WTC11 (cell line): ENCODE results near the gene KIR2DL3. TPM values are rescaled to one million over a fixed set of nuclear protein-coding genes. Genes with fewer than 3 reads are reported as not detected.

ENCODE experiments used
- ATAC-seq: fragments of 200-7000 bp; cut with Tn5 transposase; 2 replicates; pipeline ENCODE4 v1.10.0; 2021; ENCODE audit warnings: mild to moderate bottlenecking, moderate library complexity
- CTCF ChIA-PET: fragments of 300-600 bp; sonication (Branson Sonifier 250); formaldehyde crosslinking; loops from one replicate; lab custom pipeline; 2021; ENCODE audit warnings: antibody characterized with exemption; lab: Charles Lee
- POLR2A ChIA-PET: fragments of 350-600 bp; sonication (Branson Sonifier 250); formaldehyde crosslinking; loops from one replicate; lab custom pipeline; 2021; ENCODE audit warnings: antibody characterized with exemption; lab: Charles Lee
- DNase-seq: peaks from one replicate; pipeline ENCODE4 v3.0.0; 2021; ENCODE audit warnings: low spot score
- H3K27ac Mint-ChIP-seq: 2 replicates; pipeline ENCODE4 v1.8.0; 2021; ENCODE audit warnings: mixed read lengths
- H3K27me3 Mint-ChIP-seq: 2 replicates; pipeline ENCODE4 v1.8.0; 2021; ENCODE audit warnings: low read depth, mild to moderate bottlenecking, moderate library complexity, mixed read lengths
- H3K36me3 Mint-ChIP-seq: 2 replicates; pipeline ENCODE4 v1.8.0; 2021; ENCODE audit warnings: mixed read lengths
- H3K4me1 Mint-ChIP-seq: 2 replicates; pipeline ENCODE4 v1.8.0; 2022; ENCODE audit warnings: mixed read lengths
- H3K4me3 Mint-ChIP-seq: 2 replicates; pipeline ENCODE4 v1.8.0; 2021; ENCODE audit warnings: mild to moderate bottlenecking, moderate library complexity, mixed read lengths
- H3K9me3 Mint-ChIP-seq: 2 replicates; pipeline ENCODE4 v1.8.0; 2021; ENCODE audit warnings: mixed read lengths
- ARID4B ChIP-seq: sonication (generic); formaldehyde crosslinking; IDR thresholded peaks from 2 replicates; pipeline ENCODE4 v1.8.0; 2023; ENCODE audit warnings: missing genetic modification reagents, mild to moderate bottlenecking, borderline replicate concordance
- E2F1 ChIP-seq: sonication (generic); formaldehyde crosslinking; IDR thresholded peaks from 2 replicates; pipeline ENCODE4 v1.8.0; 2022; ENCODE audit warnings: mild to moderate bottlenecking, missing genetic modification reagents
- ELF4 ChIP-seq: sonication (generic); formaldehyde crosslinking; IDR thresholded peaks from 2 replicates; pipeline ENCODE4 v1.8.1; 2022; ENCODE audit warnings: low read depth, mild to moderate bottlenecking, moderate library complexity, missing genetic modification reagents
- FOXK1 ChIP-seq: sonication (generic); formaldehyde crosslinking; IDR thresholded peaks from 2 replicates; pipeline ENCODE4 v1.8.0; 2022; ENCODE audit warnings: mild to moderate bottlenecking, moderate library complexity, missing genetic modification reagents
- GRHL2 ChIP-seq: fragments of 250-450 bp; sonication (Bioruptor Pico); IDR thresholded peaks from 2 replicates; pipeline ENCODE4 v1.8.0; 2022; ENCODE audit warnings: mild to moderate bottlenecking, moderate library complexity; ENCODE audit not compliant: insufficient replicate concordance, severe bottlenecking
- JAZF1 ChIP-seq: fragments of 250-450 bp; sonication (Bioruptor Pico); IDR thresholded peaks from 2 replicates; pipeline ENCODE4 v1.9.0; 2021; ENCODE audit warnings: moderate library complexity, mild to moderate bottlenecking, inconsistent platforms
- NFATC4 ChIP-seq: fragments of 250-450 bp; sonication (Bioruptor Pico); IDR thresholded peaks from 2 replicates; pipeline ENCODE4 v1.9.0; 2021; ENCODE audit warnings: mild to moderate bottlenecking
- NFE2L1 ChIP-seq: sonication (generic); formaldehyde crosslinking; IDR thresholded peaks from 2 replicates; pipeline ENCODE4 v1.8.1; 2023; ENCODE audit warnings: missing genetic modification reagents
- PREB ChIP-seq: sonication (generic); formaldehyde crosslinking; IDR thresholded peaks from 2 replicates; pipeline ENCODE4 v1.8.1; 2022; ENCODE audit warnings: mild to moderate bottlenecking, missing genetic modification reagents, moderate library complexity, borderline replicate concordance
- RORB ChIP-seq: fragments of 250-450 bp; sonication (Bioruptor Pico); IDR thresholded peaks from 2 replicates; pipeline ENCODE4 v1.9.0; 2021; ENCODE audit warnings: mild to moderate bottlenecking
- SMAD3 ChIP-seq: sonication (generic); formaldehyde crosslinking; IDR thresholded peaks from 2 replicates; pipeline ENCODE4 v1.8.0; 2022; ENCODE audit warnings: missing genetic modification reagents, mild to moderate bottlenecking, borderline replicate concordance
- SMAD4 ChIP-seq: sonication (generic); formaldehyde crosslinking; IDR thresholded peaks from 2 replicates; pipeline ENCODE4 v1.8.0; 2022; ENCODE audit warnings: mild to moderate bottlenecking, missing genetic modification reagents
- TCF7 ChIP-seq: sonication (generic); formaldehyde crosslinking; IDR thresholded peaks from 2 replicates; pipeline ENCODE4 v1.8.0; 2022; ENCODE audit warnings: mild to moderate bottlenecking, low read depth, missing genetic modification reagents, moderate library complexity
- TEAD4 ChIP-seq: sonication (generic); formaldehyde crosslinking; IDR thresholded peaks from 2 replicates; pipeline ENCODE4 v1.8.0; 2022; ENCODE audit warnings: mild to moderate bottlenecking, missing genetic modification reagents
- ZNF232 ChIP-seq: sonication (generic); formaldehyde crosslinking; IDR thresholded peaks from 2 replicates; pipeline ENCODE4 v1.8.0; 2022; ENCODE audit warnings: mild to moderate bottlenecking, missing genetic modification reagents
- ZNF396 ChIP-seq: fragments of 250-450 bp; sonication (Bioruptor Pico); IDR thresholded peaks from 2 replicates; pipeline ENCODE4 v1.8.0; 2021; ENCODE audit warnings: mild to moderate bottlenecking, moderate library complexity, borderline replicate concordance
- ZNF671 ChIP-seq: fragments of 250-450 bp; sonication (Bioruptor Pico); IDR thresholded peaks from 2 replicates; pipeline ENCODE4 v1.8.0; 2021; ENCODE audit warnings: mild to moderate bottlenecking
- total RNA-seq: library from RNA; stranded (reverse); gene quantifications from 3 replicates; pipeline ENCODE4 v1.2.3, GENCODE V29; 2021
- TF ChIP-seq, protein P1 (sequence below): fragments of 250-450 bp; sonication (Bioruptor Pico); IDR thresholded peaks from 2 replicates; pipeline ENCODE4 v1.9.0; 2021; ENCODE audit warnings: mild to moderate bottlenecking, borderline replicate concordance
- TF ChIP-seq, protein P2 (sequence below): sonication (generic); formaldehyde crosslinking; IDR thresholded peaks from 2 replicates; pipeline ENCODE4 v1.8.1; 2022; ENCODE audit warnings: mild to moderate bottlenecking, moderate library complexity, missing genetic modification reagents
- TF ChIP-seq, protein P3 (sequence below): sonication (generic); formaldehyde crosslinking; IDR thresholded peaks from 2 replicates; pipeline ENCODE4 v1.8.0; 2022; ENCODE audit warnings: mild to moderate bottlenecking, missing genetic modification reagents
- TF ChIP-seq, protein P4 (sequence below): sonication (generic); formaldehyde crosslinking; IDR thresholded peaks from 2 replicates; pipeline ENCODE4 v1.8.1; 2023; ENCODE audit warnings: mild to moderate bottlenecking, missing genetic modification reagents, moderate library complexity
- TF ChIP-seq, protein P5 (sequence below): sonication (generic); formaldehyde crosslinking; IDR thresholded peaks from 2 replicates; pipeline ENCODE4 v1.8.1; 2023; ENCODE audit warnings: mild to moderate bottlenecking, missing genetic modification reagents, moderate library complexity

KIR2DL3 gene
- total RNA-seq, 1 experiment from 2014 or later = not detected

DNA sequence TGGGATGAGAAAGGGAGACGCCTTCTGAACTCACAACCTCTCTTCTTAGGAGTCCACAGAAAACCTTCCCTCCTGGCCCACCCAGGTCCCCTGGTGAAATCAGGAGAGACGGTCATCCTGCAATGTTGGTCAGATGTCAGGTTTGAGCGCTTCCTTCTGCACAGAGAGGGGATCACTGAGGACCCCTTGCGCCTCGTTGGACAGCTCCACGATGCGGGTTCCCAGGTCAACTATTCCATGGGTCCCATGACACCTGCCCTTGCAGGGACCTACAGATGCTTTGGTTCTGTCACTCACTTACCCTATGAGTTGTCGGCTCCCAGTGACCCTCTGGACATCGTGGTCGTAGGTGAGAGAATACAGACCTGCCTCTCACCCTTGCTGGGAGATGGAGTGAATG, 10.8 kb upstream of the KIR2DL3 start:
- DNase-seq (no peak), ATAC-seq (no peak)
- Mint-ChIP-seq H3K4me1 (no peaks in the 10 kb centered on the region), H3K36me3 (peaks cover 75% of the 10 kb centered on the region), H3K27ac (no peak overlapping the region), H3K4me3 (no peak overlapping the region), H3K9me3 (peaks cover 95% of the 10 kb centered on the region), H3K27me3 (peaks cover 19% of the 10 kb centered on the region)
- CTCF ChIA-PET = no interaction called here
- POLR2A ChIA-PET = no interaction called here
- TF ChIP-seq SMAD4 (CRISPR knock-in tag) = no peak
- TF ChIP-seq ZNF671 = no peak
- TF ChIP-seq GRHL2 (CRISPR knock-in tag) = no peak
- no peak for TF ChIP-seq SMAD3 (CRISPR knock-in tag)
- TF ChIP-seq, protein P1, sequence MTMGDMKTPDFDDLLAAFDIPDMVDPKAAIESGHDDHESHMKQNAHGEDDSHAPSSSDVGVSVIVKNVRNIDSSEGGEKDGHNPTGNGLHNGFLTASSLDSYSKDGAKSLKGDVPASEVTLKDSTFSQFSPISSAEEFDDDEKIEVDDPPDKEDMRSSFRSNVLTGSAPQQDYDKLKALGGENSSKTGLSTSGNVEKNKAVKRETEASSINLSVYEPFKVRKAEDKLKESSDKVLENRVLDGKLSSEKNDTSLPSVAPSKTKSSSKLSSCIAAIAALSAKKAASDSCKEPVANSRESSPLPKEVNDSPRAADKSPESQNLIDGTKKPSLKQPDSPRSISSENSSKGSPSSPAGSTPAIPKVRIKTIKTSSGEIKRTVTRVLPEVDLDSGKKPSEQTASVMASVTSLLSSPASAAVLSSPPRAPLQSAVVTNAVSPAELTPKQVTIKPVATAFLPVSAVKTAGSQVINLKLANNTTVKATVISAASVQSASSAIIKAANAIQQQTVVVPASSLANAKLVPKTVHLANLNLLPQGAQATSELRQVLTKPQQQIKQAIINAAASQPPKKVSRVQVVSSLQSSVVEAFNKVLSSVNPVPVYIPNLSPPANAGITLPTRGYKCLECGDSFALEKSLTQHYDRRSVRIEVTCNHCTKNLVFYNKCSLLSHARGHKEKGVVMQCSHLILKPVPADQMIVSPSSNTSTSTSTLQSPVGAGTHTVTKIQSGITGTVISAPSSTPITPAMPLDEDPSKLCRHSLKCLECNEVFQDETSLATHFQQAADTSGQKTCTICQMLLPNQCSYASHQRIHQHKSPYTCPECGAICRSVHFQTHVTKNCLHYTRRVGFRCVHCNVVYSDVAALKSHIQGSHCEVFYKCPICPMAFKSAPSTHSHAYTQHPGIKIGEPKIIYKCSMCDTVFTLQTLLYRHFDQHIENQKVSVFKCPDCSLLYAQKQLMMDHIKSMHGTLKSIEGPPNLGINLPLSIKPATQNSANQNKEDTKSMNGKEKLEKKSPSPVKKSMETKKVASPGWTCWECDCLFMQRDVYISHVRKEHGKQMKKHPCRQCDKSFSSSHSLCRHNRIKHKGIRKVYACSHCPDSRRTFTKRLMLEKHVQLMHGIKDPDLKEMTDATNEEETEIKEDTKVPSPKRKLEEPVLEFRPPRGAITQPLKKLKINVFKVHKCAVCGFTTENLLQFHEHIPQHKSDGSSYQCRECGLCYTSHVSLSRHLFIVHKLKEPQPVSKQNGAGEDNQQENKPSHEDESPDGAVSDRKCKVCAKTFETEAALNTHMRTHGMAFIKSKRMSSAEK (CRISPR knock-in tag) = no peak
- TF ChIP-seq E2F1 = no peak
- TF ChIP-seq PREB (CRISPR knock-in tag) = no peak
- TF ChIP-seq, protein P2, sequence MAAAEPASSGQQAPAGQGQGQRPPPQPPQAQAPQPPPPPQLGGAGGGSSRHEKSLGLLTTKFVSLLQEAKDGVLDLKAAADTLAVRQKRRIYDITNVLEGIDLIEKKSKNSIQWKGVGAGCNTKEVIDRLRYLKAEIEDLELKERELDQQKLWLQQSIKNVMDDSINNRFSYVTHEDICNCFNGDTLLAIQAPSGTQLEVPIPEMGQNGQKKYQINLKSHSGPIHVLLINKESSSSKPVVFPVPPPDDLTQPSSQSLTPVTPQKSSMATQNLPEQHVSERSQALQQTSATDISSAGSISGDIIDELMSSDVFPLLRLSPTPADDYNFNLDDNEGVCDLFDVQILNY (CRISPR knock-in tag) = no peak
- no peak for TF ChIP-seq RORB
- no peak for TF ChIP-seq JAZF1 (CRISPR knock-in tag)
- no peak for TF ChIP-seq TEAD4 (CRISPR knock-in tag)
- TF ChIP-seq ELF4 (CRISPR knock-in tag) = no peak
- no peak for TF ChIP-seq ZNF232
- TF ChIP-seq TCF7 (CRISPR knock-in tag) = no peak
- no peak for TF ChIP-seq NFE2L1 (CRISPR knock-in tag)
- TF ChIP-seq, all 79 proteins: peak for 0

DNA sequence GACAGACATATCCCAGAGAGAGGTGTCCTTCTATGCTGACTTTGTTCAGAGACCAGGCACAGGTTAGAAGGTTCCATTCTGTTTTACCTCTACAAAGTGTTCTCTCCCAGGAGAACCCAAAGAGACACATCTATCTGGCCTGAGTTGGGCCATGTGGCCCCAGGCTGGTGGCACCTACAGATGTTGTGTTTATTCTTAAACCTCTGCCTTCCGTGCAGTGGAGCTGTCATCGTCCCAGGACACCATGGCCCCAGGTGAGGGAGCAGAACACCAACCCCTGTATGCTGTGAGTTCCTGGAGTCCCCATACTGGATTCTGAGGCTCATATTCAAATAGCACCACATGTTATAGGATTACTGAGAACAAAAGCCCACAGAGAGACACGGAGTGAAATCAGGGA, 10.1 kb upstream of the KIR2DL3 start:
- CTCF ChIA-PET = no interaction called here
- no peak overlapping the region for H3K27ac Mint-ChIP-seq
- no peak overlapping the region for H3K4me3 Mint-ChIP-seq
- H3K4me1 Mint-ChIP-seq = no peaks in the 10 kb centered on the region
- H3K27me3 Mint-ChIP-seq = peaks cover 22% of the 10 kb centered on the region
- DNase-seq (no peak), ATAC-seq (no peak)
- H3K36me3 Mint-ChIP-seq = peaks cover 75% of the 10 kb centered on the region
- POLR2A ChIA-PET = no interaction called here
- H3K9me3 Mint-ChIP-seq = peaks cover 95% of the 10 kb centered on the region
- TF ChIP-seq, protein P3, sequence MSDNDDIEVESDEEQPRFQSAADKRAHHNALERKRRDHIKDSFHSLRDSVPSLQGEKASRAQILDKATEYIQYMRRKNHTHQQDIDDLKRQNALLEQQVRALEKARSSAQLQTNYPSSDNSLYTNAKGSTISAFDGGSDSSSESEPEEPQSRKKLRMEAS = no peak
- TF ChIP-seq NFATC4 (CRISPR knock-in tag) (no peak), FOXK1 (CRISPR knock-in tag) (no peak), ARID4B (CRISPR knock-in tag) (no peak), ZNF396 (CRISPR knock-in tag) (no peak)
- TF ChIP-seq, protein P4, sequence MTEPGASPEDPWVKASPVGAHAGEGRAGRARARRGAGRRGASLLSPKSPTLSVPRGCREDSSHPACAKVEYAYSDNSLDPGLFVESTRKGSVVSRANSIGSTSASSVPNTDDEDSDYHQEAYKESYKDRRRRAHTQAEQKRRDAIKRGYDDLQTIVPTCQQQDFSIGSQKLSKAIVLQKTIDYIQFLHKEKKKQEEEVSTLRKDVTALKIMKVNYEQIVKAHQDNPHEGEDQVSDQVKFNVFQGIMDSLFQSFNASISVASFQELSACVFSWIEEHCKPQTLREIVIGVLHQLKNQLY (CRISPR knock-in tag) = no peak
- TF ChIP-seq, protein P5, sequence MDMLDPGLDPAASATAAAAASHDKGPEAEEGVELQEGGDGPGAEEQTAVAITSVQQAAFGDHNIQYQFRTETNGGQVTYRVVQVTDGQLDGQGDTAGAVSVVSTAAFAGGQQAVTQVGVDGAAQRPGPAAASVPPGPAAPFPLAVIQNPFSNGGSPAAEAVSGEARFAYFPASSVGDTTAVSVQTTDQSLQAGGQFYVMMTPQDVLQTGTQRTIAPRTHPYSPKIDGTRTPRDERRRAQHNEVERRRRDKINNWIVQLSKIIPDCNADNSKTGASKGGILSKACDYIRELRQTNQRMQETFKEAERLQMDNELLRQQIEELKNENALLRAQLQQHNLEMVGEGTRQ (CRISPR knock-in tag) = no peak
